NCI-H526 treated with DMSO at 0.1 percent for 48 hours (cell line): ENCODE data around the gene RAD23B.
"Not testable (repeated sequence)": the region's sequence is repeated elsewhere in the genome, so short reads cannot be mapped to it uniquely, and the experiment has no call there.

ENCODE experiments used
- DNase-seq: peaks from one replicate; lab custom pipeline; 2025; lab: John Stamatoyannopoulos, UW

RAD23B gene

GRCh38 chr9:107293543-107294085 is 10.5 kb downstream of the RAD23B start:
- no peak for DNase-seq

DNA sequence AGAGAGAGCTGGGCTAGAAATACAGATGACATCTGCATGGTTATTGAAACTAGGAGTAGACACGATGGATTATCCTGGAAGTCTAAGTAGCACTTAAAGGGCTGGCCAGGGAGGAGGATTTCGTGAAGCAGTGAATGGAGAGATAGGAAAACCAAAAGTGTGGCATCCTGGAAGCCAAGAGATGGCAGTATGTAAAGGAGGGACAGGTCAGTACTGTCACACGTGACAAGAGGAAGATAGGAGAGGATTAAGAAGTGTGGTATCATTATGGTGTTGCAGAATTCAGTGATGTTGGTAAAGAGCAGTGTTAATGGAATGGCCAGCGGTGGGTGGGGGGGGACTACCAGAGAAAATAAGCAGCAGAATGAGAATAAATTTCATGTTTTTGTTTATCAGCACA is 11.7 kb downstream of the RAD23B start:
- DNase-seq: no peak

GRCh38 chr9:107295995-107296394 is 12.9 kb downstream of the RAD23B start:
- DNase-seq: no peak

DNA sequence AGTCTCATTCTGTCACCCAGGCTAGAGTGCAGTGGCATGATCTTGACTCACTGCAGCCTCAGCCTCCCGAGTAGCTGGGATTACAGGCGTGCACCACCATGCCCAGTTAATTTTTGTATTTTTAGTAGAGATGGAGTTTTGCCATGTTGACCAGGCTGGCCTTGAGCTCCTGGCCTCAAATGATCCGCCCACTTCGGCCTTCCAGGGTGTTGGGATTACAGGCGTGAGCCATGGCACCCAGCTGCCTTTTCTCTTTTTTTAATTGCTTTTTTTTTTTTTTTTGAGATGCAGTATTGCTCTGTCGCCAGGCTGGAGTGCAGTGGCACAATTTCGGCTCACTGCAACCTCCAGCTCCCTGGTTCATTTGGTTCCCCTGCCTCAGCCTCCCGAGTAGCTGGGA is 13.5 kb downstream of the RAD23B start:
- DNase-seq: not testable (repeated sequence)

- DNase-seq: no peak
Measured at GRCh38 chr9:107299437-107299836, 16.4 kb downstream of the RAD23B start.

- DNase-seq: no peak
Measured at GRCh38 chr9:107306308-107306707, 23.2 kb downstream of the RAD23B start.

GRCh38 chr9:107307331-107307730 is 24.3 kb downstream of the RAD23B start:
- no peak for DNase-seq

DNA sequence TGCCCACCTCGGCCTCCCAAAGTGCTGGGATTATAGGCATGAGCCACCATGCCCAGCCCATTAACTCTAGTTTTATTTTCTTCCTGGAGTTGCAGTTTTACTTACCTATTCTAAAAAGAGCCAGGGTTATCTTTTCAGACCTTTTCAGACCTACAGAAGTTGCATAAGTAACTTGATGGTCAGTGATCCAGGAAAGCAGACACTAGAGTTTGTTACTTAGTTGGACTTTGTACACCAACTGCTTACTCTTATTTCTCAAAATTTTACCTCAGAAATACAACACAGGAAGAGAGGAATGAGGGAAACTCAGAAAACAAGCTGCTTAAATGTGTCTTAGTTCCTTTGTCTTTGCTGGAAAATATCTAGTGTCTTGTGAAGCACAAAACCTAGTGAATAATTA is 25.4 kb downstream of the RAD23B start:
- DNase-seq: no peak

DNA sequence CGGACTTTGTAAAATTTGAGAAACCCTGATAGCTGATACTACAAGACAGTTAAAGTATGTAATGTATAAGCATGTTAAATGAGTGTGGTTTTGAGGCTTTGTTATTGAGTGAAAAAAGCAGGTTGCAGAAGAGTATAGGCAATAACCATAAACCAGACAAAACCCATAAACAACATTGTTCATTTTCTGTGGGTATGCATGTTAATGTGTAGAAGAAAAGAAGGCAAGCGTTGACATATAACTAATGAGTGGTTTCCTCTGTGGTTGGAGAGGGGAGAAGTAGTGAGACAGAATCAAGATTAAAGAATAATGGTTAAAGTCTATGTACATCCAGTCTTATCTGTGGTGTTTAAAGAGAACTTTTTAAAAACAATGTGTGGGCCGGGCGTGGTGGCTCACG is 26.2 kb downstream of the RAD23B start:
- no peak for DNase-seq

- DNase-seq: no peak
Measured at GRCh38 chr9:107312376-107313050, 29.4 kb downstream of the RAD23B start.

DNA sequence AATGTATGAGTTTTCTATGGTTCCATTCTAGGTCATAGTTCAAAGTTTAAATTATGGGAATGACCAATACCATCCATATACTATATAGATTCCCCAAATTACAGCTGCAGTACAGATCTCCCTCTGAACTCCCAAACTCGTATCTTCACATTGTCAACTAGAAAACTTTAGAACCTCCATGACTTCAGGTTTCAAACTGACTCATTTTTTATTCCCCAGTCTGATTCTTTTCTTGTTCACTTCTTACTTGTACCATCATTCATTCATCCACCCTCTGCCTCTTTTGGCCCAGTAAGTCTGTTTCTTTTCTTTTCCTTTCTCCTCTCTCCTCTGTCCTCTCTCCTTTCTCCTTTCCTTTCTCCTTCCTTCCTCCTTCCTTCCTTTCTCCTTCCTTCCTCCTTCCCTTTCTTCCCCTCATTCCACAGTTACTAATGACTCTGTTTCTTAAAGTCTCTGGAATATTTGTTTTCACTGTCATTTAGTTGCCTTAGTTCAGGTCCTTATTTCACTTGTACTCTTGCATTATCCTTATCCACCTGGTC is 30.5 kb downstream of the RAD23B start:
- DNase-seq: no peak

DNA sequence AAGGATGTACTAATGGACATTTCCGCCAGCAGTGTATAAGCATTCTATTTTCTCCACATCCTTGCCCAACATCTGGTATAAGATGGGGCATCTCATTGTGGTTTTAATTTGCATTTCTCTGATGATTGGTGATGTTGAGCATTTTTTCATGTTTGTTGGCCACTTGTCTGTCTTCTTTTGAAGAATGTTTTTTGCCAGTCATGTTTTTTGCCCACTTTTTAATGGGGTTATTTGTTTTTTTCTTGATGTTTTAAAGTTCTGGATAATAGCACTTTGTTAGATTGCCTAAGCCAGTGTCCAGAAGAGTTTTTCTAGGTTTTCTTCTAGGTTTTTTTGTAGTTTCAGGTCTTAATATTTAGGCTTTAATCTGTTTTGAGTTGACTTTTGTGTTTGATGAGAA is 31.7 kb downstream of the RAD23B start:
- no peak for DNase-seq

- no peak for DNase-seq
Measured at GRCh38 chr9:107316795-107317661, 33.9 kb downstream of the RAD23B start.

DNA sequence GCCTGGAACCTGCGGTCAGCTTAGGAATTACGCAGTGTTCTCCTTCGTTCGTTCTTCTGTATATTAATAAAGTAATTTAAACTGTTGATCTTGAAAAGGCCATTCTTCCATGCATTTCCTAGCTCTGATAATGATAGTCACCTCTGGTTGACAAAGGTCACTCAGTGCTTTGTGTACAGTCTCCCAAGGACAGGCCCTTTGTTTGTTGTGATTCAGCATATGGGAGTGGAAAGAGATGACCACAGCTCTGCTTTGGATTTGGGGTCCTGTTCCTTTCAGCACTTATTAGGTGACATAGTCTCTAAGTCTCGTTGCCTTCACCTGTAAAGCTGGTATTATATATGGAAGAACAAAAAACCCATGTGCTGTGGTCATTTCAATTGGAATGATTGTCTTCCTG is 39.6 kb downstream of the RAD23B start:
- DNase-seq: no peak

DNA sequence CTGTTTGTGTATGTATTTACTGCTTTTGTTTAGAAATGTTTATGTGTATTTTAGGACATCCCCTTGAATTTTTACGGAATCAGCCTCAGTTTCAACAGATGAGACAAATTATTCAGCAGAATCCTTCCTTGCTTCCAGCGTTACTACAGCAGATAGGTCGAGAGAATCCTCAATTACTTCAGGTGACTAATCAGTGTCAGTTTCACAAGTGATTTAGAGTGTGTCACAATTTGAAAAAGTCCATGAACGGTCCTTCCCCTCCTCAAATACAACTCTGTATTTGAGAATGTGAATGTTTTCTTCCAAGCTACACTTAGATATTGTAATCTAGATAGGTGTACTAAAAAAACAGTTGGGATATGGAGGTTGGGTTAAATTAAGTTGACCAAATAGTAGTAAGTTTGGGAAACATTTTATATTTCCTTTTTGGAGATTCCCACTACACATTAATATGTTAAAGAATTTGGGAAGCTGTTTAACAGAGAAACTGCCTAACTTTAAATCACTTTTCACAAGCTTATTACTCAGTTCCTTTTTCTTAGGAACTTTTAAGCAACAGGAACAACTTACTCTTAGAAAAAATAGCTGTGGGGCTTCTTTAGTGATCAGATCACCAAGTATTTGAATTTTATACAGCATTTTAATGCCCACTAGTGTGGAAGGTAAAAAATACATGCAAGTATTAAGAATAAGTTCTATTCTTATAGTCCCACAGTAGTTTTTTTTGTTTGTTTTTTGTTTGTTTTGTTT is 40.9 kb downstream of the RAD23B start:
- DNase-seq: no peak

DNA sequence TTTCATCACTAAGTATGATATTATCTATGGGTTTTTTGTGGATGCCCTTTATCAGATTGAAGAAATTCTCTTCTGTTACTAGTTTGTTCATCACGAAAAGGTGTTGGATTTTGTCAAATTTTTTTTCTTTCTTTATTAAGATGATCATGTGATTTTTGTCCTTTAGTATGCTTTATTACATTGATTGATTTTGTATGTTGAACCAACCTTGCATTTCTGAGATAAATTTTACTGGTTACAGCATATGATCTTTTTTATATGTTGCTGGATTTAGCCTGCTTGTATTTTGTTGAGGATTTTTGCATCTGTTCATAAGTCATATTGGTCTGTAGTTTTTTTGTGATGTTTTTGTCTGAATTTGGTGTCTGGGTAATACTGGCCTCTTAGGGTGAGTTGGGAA is 42.8 kb downstream of the RAD23B start:
- DNase-seq: no peak

DNA sequence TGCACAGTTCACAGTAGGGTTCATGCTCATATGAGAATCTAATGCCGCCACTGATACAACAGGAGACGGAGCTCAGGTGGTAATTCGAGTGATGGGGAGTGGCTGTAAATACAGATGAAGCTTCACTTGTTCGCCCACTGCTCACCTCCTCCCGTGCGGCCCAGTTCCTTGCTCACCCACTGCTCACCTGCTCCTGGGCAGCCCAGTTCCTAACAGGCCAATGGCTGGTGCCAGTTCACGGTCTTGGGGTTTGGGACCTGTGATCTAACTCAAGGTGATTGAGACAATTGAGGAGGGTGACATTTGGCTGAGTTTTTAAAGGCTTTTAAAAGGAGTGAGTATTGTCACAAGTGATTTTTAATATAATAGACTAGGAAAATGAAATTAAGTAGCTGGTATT is 45.4 kb downstream of the RAD23B start:
- no peak for DNase-seq

GRCh38 chr9:107330420-107330819 is 47.3 kb downstream of the RAD23B start:
- no peak for DNase-seq

GRCh38 chr9:107332883-107333282 is 49.8 kb downstream of the RAD23B start:
- no peak for DNase-seq

- DNase-seq: no peak
Measured at GRCh38 chr9:107333363-107333762, 50.3 kb downstream of the RAD23B start.

DNA sequence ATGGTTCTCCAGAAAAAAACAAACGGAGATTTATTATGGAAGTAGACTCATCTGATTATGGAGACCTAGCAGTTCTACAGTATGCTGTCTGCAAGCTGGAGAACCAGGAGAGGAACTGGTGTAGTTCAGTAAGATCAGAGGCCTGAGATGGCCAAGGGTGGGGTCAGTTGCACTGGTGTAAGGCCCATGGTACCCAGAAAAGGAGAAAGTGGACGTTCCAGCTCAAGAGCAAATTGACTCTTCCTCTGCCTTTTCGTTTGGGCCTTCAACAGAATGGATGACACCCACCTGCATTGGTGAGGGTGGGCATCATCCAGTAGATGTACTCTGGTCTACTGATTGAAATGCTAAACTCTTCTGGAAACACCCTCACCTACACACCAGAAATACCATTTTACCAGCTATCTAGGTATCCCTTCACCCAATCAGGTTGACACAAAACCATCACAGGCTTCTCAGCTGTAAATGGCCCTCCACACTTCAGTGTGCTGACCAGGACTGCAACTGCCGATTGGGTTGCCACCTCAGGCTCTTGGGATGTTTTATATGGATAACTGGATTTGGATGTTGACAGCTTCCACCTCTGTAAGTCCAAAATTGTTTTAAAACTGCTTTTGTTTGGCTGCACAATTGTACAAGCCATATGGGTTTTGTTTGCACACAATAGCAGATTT is 51.2 kb downstream of the RAD23B start:
- DNase-seq: no peak

- DNase-seq: no peak
Measured at GRCh38 chr9:107335331-107335730, 52.3 kb downstream of the RAD23B start.
